Lung (tissue), 12 donors: ENCODE data around the gene SMAD5. TPM values are rescaled to one million over a fixed set of nuclear protein-coding genes. Genes with fewer than 3 reads are reported as not detected.
A peak's percentile ranks its signal among the peaks of the same experiment; 100 is the strongest.

Experiments used
- ATAC-seq: fragments of 200-7000 bp; cut with Tn5 transposase; one replicate; pipeline ENCODE4 v1.9.1; 2020; ENCODE audit warnings: moderate number of reproducible peaks; ENCODE audit not compliant: insufficient read depth, low FRiP score
- DNase-seq, 3 donors: peaks; one replicate each; pipeline ENCODE4 v3.0.0-alpha.2; 2013 to 2017
- H3K27ac ChIP-seq, 2 donors: one replicate each; pipeline ENCODE4 v1.5.1; 2013; ENCODE audit warnings: mild to moderate bottlenecking in 2 of 2, moderate library complexity in 2 of 2, control low read depth in 1 of 2, inconsistent platforms in 1 of 2, low read depth in 1 of 2, low read length in 1 of 2
- H3K27me3 ChIP-seq, 3 donors: one replicate each; pipeline ENCODE4 v1.5.1; 2013; ENCODE audit warnings: low read length in 2 of 3; ENCODE audit not compliant: control insufficient read depth in 3 of 3, insufficient read depth in 3 of 3
- H3K36me3 ChIP-seq, 4 donors: one replicate each; pipeline ENCODE4 v1.5.1; 2013; ENCODE audit warnings: low read length in 4 of 4, mild to moderate bottlenecking in 1 of 4, moderate library complexity in 1 of 4; ENCODE audit not compliant: control insufficient read depth in 4 of 4, insufficient read depth in 4 of 4
- H3K4me1 ChIP-seq, 5 donors: one replicate each; pipeline ENCODE4 v1.5.1; 2013; ENCODE audit warnings: low read length in 5 of 5, mild to moderate bottlenecking in 2 of 5, moderate library complexity in 1 of 5; ENCODE audit not compliant: control insufficient read depth in 5 of 5, insufficient read depth in 5 of 5
- H3K4me3 ChIP-seq: one replicate; pipeline ENCODE4 v1.5.1; 2013; ENCODE audit warnings: mild to moderate bottlenecking, control low read depth, moderate library complexity
- H3K9ac ChIP-seq, 2 donors: one replicate each; pipeline ENCODE4 v1.5.1; 2013; ENCODE audit warnings: low read length in 2 of 2, control low read depth in 1 of 2; ENCODE audit not compliant: insufficient read depth in 1 of 2
- H3K9me3 ChIP-seq, 4 donors: one replicate each; pipeline ENCODE4 v1.5.1; 2013; ENCODE audit warnings: low read length in 3 of 4, mild to moderate bottlenecking in 1 of 4, moderate library complexity in 1 of 4; ENCODE audit not compliant: control insufficient read depth in 4 of 4, insufficient read depth in 3 of 4
- CTCF ChIP-seq: IDR thresholded peaks from 2 replicates; pipeline ENCODE4 v1.5.1; 2012; ENCODE audit warnings: mild to moderate bottlenecking; ENCODE audit errors: control extremely low read depth, extremely low read depth
- WGBS, 2 donors: extraction: QIAGEN DNeasy Blood & Tissue Kit; methylation state at CpG; one replicate each; pipeline ENCODE4 v1.1.7; 2013; 5-methylcytosine and 5-hydroxymethylcytosine counted together
- polyA plus RNA-seq, 2 donors: library from polyadenylated mRNA; stranded (reverse); fragments of 200-250 nt; gene quantifications; one replicate each; pipeline ENCODE4 v1.2.1, GENCODE V29; 2013
- total RNA-seq, 2 donors: library from RNA; depleted of rRNA in 1 of 2; stranded (reverse); fragments of >200 nt in 1 of 2; gene quantifications; one replicate each; pipeline ENCODE4 v1.2.1, GENCODE V29; 2014 to 2021
- donor health status: control.
- donor health status: control.
- donor health status: Bipolar disorder and iron deficiency.
- donor health status: healthy.
- donor health status: DM: yes; HTN: yes; CAD: no.

Gene SMAD5
- total and polyA plus RNA-seq, 4 donors, result 8.8 to 67.0 (median 26.6) TPM

- WGBS, 2 donors, result 22 to 31% methylated on average over 6 of the region's 6 CpGs
- Histone ChIP-seq H3K9me3 (no peaks in the 10 kb centered on the region), H3K36me3 (peaks cover 0 to 3% (median 0%) of the 10 kb centered on the region in 4 donors), H3K9ac (peak overlapping the region; percentile 67 to 95), H3K4me1 (peaks cover 3 to 38% (median 19%) of the 10 kb centered on the region in 5 donors), H3K27me3 (no peaks in the 10 kb centered on the region), H3K27ac (peak overlapping the region; percentile 66 to 97), H3K4me3 (no peak overlapping the region)
- TF ChIP-seq CTCF, result no peak
- DNase-seq (no peak), ATAC-seq (no peak)
Observed at GRCh38 chr5:136132087-136132486, 558 bp upstream of the SMAD5 start.

- peaks cover 0 to 3% (median 0%) of the 10 kb centered on the region in 4 donors for H3K36me3 ChIP-seq
- H3K27ac ChIP-seq, result peak overlapping the region; percentile 97 to 99
- 0% methylated on average over 31 to 32 of the region's 32 CpGs for WGBS, 2 donors
- peak overlapping the region; percentile 97 for H3K4me3 ChIP-seq
- H3K4me1 ChIP-seq, result peaks cover 3 to 38% (median 23%) of the 10 kb centered on the region in 5 donors
- no peaks in the 10 kb centered on the region for H3K9me3 ChIP-seq
- H3K27me3 ChIP-seq, result no peaks in the 10 kb centered on the region
- peak overlapping the region; percentile 94 to 95 for H3K9ac ChIP-seq
- DNase-seq, result peak; percentile 67 to 85 (median 85)
- ATAC-seq, result peak; percentile 55
- no peak for TF ChIP-seq CTCF
Observed at GRCh38 chr5:136133222-136133921, 727 bp downstream of the SMAD5 start.

- no peak for TF ChIP-seq CTCF
- Histone ChIP-seq H3K4me3 (peak overlapping the region; percentile 97), H3K9me3 (no peaks in the 10 kb centered on the region), H3K9ac (peak overlapping the region; percentile 94 to 95), H3K27me3 (no peaks in the 10 kb centered on the region), H3K27ac (peak overlapping the region; percentile 97 to 99), H3K36me3 (peaks cover 0 to 3% (median 0%) of the 10 kb centered on the region in 4 donors), H3K4me1 (peaks cover 3 to 33% (median 19%) of the 10 kb centered on the region in 5 donors)
- DNase-seq, result peak in 1 of 3 donors; percentile 33
- ATAC-seq, result no peak
- WGBS, 2 donors, result 8 to 18% methylated on average over 5 of the region's 5 CpGs
Observed at GRCh38 chr5:136133922-136134379, 1.3 kb downstream of the SMAD5 start.
